ENCODE data around the gene MIB2.

MIB2 gene

DNA sequence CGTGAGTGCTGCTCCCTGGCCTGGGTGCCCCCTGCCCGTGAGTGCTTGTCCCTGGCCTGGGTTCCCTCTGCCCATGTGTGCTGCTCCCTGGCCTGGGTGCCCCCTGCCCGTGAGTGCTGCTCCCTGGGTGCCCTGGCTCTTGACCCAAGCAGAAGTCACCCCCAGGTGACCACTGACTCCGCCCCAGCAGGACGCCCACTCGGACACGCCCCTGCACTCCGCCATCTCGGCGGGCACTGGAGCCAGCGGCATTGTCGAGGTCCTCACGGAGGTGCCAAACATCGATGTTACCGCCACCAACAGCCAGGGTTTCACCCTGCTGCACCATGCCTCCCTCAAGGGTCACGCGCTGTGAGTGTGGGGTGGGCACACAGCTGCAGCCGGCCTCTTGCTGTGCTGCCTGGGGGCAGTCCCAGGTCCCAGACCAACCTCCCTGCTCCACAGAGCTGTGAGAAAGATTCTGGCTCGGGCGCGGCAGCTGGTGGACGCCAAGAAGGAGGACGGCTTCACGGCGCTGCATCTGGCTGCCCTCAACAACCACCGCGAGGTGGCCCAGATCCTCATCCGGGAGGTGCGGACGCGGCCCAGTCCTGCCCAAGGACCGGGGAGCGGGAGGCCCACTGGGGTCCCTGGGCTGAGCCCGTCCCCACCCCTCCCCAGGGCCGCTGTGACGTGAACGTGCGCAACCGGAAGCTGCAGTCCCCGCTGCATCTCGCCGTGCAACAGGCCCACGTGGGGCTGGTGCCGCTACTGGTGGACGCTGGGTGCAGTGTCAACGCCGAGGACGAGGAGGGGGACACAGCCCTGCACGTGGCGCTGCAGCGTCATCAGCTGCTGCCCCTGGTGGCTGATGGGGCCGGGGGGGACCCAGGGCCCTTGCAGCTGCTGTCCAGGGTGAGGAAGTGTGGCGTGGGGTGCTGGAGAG, 12.8 kb downstream of the MIB2 start:
- no peak for TF ChIP-seq CTCF (IDR thresholded peaks at IDR 0.05)

DNA sequence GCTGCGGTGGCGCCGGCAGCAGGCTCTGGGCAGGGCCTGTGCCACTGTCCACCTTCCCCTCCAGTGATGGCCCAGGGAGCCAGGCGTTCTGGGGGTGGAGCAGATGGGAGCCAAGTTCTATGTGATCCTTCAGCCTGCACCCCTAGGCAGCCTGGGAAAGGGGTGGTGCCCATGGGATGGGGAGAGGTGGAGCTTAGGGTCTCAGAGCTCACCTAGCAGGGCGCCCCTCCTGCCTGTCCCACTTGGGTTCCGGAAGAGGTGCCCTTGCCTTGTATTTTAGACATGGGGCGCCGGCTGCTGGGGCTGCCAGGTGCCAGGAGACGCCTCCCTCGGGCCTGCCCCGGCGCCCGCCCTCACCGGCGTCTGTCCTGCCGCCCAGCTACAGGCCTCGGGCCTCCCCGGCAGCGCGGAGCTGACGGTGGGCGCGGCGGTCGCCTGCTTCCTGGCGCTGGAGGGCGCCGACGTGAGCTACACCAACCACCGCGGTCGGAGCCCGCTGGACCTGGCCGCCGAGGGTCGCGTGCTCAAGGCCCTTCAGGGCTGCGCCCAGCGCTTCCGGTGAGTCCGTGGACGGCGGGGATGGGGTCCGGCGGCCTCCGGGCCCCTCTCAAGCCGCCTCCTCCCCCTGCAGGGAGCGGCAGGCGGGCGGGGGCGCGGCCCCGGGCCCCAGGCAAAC, 13.6 kb downstream of the MIB2 start:
- TF ChIP-seq CTCF (IDR thresholded peaks at IDR 0.05) = no peak

DNA sequence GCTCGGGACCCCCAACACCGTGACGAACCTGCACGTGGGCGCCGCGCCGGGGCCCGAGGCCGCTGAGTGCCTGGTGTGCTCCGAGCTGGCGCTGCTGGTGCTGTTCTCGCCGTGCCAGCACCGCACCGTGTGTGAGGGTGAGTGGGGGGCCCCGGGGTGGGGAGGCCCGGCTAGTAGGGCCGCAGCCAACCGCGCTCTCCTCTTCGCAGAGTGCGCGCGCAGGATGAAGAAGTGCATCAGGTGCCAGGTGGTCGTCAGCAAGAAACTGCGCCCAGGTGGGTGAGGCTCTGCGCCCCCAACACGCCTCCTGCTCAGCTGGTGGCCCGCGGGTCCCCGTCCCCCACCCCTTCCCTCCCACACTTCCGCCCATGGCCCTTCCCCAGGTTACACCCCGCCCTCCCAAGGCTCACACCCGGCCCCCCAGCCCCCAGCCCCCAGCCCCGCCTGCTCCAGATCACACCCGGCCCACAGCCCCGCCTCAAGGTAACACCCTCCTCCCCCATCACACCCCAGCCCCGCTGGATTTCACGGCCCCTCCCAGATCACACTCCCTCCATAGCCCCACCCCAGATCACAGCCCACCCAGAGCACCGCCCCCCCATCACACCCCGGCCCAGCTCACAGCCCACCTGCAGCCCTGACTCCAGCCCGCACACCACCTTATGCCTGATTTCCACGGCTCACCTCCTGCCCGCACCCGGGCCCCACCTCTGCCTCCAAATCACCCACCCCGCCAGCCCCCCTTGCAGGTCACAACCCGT, 14.3 kb downstream of the MIB2 start:
- no peak for TF ChIP-seq CTCF (IDR thresholded peaks at IDR 0.05)

DNA sequence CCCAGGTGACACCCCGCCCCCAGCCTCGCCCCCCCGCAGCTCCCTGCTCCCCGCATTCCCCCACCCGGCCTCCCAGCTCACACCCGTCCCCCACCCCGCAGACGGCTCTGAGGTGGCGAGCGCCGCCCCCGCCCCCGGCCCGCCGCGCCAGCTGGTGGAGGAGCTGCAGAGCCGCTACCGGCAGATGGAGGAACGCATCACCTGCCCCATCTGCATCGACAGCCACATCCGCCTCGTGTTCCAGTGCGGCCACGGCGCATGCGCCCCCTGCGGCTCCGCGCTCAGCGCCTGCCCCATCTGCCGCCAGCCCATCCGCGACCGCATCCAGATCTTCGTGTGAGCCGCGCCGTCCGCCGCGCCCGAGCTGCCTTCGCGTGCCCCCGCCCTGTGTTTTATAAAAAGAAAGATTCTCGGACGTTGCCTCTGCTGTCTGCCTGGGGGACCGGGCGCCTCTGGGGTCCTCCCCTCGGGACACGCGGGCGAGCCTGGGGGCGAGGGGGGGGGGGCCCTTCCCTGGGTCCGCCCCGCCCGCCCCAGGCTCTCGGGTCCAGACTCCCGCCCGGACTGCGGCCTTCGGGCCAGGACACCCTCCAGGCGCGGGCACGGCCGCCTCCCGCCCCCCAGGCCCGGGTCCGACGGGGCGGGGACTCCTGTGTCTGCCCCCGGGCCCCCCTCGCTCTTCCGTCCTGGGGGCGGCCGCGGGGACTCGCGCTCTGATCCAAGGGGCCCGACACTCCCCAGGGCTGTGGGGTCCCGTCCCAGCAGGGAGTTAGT, 15.1 kb downstream of the MIB2 start:
- no peak for TF ChIP-seq CTCF (IDR thresholded peaks at IDR 0.05)

GRCh38 chr1:1630965-1631781, 15.9 kb downstream of the MIB2 start:
- no peak for TF ChIP-seq CTCF (IDR thresholded peaks at IDR 0.05)

- no peak for TF ChIP-seq CTCF (IDR thresholded peaks at IDR 0.05)
These were observed 16.6 kb downstream of the MIB2 start, which contains the start of gene MMP23B for GRCh38 chr1:1631782-1632420. Gene MMP23B, plus strand, starts transcription at chr1:1632173. Its CDS starts 46 bp downstream, at chr1:1632219.

All from LNCAP (cell line).